NCI-H128 (cell line): ENCODE data around the gene SLC11A2.
A peak's percentile ranks its signal among the peaks of the same experiment; 100 is the strongest.
"Not testable (repeated sequence)": the region's sequence is repeated elsewhere in the genome, so short reads cannot be mapped to it uniquely, and the experiment has no call there.

Source experiments
- DNase-seq: peaks from one replicate; lab custom pipeline; 2025; ENCODE audit not compliant: unreplicated experiment; lab: John Stamatoyannopoulos, UW

SLC11A2 gene

GRCh38 chr12:50991291-50991690 lies 34.9 kb downstream of the SLC11A2 start:
- no peak for DNase-seq

- DNase-seq: no peak
Observed at GRCh38 chr12:50990791-50991190, 35.4 kb downstream of the SLC11A2 start.

DNA sequence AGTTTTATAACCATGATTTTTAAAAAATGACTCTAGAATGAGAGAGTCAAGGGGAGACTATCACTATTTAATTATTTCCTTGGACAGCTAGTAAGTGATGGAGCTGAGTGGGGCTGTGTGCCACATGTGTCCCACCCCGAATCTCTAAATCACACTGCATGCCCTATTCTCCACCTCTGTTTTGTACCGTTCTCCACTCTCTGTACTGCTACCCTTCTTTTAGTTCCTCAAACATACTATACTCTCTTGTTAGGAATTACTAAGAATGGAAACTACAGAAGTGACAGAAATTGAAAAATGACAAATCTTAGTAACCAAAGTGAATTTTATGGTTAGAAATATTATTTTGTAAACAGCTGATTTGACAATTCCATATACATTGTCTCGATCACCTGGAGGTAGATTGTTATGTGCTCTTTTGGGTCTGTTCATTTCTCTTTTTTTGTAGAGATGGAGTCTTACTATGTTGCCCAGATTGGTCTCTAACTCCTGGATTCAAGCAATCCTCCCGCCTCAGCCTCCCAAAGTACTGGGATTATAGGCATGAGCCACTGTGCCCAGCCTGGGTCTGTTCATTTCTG lies 35.9 kb downstream of the SLC11A2 start:
- DNase-seq: no peak

DNA sequence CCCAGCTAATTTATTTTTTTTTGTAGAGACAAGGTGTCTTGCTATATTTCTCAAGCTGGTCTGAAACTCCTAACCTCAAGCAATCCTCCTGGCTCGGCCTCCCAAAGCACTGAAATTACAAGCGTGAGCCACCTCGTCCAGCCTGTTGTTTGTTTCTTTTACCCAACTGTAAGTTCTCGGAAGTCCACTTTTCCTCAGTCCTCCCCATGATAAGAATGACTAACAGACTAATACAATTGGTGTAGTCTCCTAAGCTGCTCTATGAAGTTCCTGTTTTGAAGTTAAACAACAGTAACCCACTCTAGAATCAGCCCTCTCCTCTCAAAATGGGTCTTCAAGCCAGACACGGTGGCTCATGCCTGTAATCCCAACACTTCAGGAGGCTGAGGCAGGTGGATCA lies 37.3 kb downstream of the SLC11A2 start:
- no peak for DNase-seq

DNA sequence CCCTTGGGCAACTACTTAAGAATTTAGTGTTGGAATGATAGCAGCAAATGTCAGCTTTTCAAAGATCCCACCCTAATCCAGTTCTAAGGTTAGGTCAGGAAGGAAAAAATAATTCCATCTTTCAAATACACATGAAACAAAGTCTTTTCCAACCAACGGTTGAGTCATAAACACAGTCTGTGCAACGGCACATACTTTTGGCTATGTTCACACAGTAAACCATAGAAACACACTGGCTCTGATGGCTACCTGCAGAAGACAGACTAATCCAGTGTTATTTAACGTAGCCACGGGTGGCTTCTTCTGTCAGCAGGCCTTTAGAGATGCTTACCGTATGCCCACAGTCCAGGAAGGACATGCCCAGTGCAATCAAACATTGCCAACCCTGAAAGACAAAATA lies 38.1 kb downstream of the SLC11A2 start:
- DNase-seq: no peak

- DNase-seq: peak; percentile 57
Observed at GRCh38 chr12:50986966-50987737, 39.0 kb downstream of the SLC11A2 start.

- no peak for DNase-seq
Observed at GRCh38 chr12:50985322-50985721, 40.9 kb downstream of the SLC11A2 start.

DNA sequence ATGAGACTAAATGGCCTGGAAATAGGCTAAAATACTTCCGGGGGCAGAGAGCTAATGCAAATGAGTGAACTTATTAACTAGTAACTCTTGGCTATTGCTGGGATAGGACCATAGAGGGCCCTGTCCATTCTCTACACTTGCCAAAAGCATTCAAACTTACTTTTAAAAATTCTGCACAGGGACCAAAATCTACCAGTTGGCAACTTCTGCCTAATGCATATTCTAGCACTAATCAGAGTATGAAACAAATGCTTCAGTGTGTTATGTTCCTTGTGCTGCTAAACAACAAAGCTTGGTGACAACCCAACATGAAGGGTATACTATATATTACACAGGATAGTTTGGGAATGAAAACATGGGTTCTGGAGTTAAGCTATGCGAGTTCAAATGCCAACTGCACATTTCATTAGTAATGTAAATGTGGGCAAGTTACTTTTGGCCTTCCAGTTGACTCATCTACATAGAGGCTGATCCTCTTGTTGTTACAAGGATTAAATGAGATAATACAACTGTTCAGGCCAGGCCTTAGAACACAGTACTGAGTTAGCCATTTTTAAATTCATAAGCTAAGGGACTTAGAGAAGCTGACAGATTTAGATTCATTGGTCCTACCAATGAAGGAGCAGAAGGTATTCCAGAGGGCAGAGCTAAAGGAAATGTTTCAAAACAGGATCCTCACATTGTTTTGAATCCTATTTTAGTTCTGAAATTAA lies 41.4 kb downstream of the SLC11A2 start:
- no peak for DNase-seq

- peak; percentile 31 for DNase-seq
Observed at GRCh38 chr12:50981319-50982239, 44.6 kb downstream of the SLC11A2 start.

DNA sequence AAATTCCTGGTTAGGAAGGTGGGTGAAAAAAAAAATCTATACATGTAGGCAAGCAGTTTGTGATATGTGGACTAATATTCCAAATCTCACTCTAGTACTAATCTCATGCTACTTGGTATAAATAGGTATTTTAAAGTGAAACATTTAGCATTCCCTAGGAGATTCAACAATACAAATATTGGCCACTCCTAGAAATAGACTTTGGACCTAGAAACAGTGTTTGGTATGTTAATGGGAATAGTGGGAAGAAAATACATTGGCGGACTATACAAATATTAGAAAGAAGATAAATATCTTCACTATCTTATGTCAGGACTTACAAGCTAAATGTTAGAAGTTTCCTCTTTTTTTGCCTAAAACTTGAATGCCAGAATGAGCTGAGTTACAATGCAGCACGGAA lies 45.6 kb downstream of the SLC11A2 start:
- no peak for DNase-seq

DNA sequence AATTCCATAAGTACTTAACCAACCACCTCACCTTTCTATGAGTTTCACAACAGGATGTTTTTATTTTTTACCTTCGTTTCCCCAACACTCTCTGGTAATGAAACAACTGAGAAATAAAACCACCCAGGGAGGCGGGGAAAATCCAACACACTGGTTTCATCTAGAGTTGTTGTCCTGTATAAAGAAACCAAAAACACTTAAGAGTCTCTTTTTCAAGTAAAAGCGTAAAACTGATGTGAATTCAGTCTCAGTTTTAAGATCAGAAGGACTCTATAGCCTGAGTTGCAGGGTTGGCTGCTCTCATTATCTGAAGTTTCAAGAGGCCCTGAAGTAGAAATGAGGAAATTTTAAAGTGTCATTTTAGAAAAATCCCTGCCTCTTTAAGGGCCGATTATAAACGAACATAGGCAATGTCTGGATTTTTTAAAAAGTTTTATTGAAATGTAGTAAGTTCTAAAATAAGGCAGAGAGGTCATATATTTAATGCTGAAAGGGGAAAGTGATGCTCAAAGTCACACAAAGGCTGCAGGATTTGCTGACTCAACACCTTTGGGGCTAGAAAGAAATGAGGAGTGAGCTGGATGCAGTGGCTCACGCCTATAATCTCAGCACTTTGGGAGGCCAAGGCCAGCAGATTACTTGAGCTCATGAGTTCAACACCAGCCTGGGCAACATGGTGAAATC lies 46.7 kb downstream of the SLC11A2 start:
- no peak for DNase-seq

GRCh38 chr12:50971946-50972345 lies 54.2 kb downstream of the SLC11A2 start:
- DNase-seq: no peak

- no peak for DNase-seq
Observed at GRCh38 chr12:50964432-50964831, 61.8 kb downstream of the SLC11A2 start.

DNA sequence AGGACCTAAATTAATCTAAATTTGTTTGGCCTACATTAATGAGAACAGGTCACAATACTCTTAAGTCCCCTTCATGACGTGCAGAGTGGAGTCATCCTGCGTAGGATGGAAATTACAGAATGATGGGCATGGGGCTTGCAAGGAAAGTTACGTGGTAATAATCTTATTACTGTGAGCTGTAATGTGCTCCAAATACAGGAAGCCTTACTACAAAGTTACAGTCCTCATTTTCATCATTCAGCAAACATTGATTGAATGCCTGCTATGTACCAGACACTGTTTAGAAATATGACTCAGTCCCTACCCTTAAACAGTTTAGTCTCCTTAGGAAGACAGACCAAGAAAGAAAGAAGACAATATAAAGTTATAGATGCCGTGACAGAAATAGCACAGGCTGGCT lies 64.5 kb downstream of the SLC11A2 start:
- no peak for DNase-seq

DNA sequence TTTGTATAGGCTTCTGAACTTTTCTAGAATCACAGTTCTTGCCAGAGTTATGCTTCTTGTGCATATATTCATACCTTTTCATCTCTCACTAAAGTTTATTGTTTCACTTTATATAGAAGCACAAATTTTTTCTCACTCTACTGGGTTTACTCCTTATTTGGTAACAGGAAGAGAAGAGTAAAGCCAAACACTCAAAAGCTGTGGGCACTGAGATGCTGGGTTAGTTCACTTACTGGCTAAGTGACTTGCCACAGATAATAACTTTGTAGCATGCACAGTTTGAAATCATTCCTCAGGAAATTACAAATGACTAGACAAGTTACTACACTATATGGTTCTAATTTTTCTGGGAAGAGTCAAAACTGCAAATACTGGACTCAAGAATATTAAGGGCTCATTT lies 66.1 kb downstream of the SLC11A2 start:
- DNase-seq: no peak

GRCh38 chr12:50955697-50956096 lies 70.5 kb downstream of the SLC11A2 start:
- DNase-seq: no peak

- DNase-seq: no peak
Observed at GRCh38 chr12:50955288-50955687, 70.9 kb downstream of the SLC11A2 start.

GRCh38 chr12:50954789-50955188 lies 71.4 kb downstream of the SLC11A2 start:
- DNase-seq: not testable (repeated sequence)

DNA sequence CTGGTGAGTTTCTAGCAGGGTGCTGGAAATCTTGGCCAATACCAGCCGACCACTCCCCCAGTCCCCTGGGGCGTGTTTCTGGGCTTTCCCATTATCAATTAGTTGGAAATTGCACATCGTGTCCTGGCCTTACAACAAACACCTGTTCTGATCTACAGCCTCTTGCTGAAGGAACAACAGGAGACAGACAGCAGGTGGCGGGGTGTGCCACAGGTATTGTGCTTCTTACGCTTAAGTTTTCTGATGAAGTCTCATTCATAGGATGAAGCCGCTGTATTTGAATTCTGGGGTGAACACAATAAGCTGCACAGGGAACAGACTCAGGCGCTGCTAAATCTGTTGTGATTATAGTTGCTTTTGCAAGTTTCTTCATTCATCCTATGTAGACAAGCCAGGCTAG lies 73.1 kb downstream of the SLC11A2 start:
- no peak for DNase-seq

DNA sequence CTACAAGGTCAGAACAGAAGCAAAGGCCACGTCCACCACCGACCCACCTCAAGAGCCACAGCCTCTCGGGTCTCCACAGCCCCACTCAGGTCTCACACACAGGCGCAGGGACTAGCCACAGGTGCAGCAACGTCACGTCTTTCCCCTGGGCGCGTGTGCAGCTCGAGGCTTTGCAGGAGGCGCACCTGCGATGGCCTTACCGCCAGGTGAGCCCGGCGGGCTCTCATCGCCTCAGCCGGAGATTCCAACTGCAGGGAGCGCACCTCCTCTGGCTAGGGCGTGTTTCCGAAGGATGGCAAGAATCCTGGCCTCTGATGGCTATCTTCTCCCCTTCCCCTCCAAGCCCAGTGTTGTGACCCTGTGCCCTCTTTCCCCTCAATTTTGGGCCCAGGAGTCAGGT lies 73.7 kb downstream of the SLC11A2 start, which contains the start of gene HIGD1C:
Gene HIGD1C, plus strand, starts transcription at position 35 of the 400 bp plus-strand sequence. CDS start 1,455 bp downstream, outside the sequence.
- no peak for DNase-seq
